Measurements from ENCODE around the gene KANK4.

GRCh38 chr1:62362926-62363325 is 43.7 kb upstream of the KANK4 start:
- TF ChIP-seq EZH2 (IDR thresholded peaks at IDR 0.05; ENCODE audit: low read length) (no peak), CTCF (optimal IDR thresholded peaks at IDR 0.05 in 1 of 3, IDR thresholded peaks at IDR 0.05 in 1 of 3, conservative IDR thresholded peaks at IDR 0.05 in 1 of 3; ENCODE audit: extremely low read depth in 1 of 3, insufficient read depth in 2 of 3, low read length in 3 of 3) (no peak)

Data from keratinocyte (primary cell).